Smooth muscle cell (in vitro differentiated cells): ENCODE measurements around the gene ZNF417. TPM values are rescaled to one million over a fixed set of nuclear protein-coding genes. Genes with fewer than 3 reads are reported as not detected.

Source experiments
- DNase-seq: peaks from one replicate; lab custom pipeline; 2025; ENCODE audit not compliant: unreplicated experiment; lab: John Stamatoyannopoulos, UW
- H2AFZ ChIP-seq: fragments of 200-600 bp; sonication (generic); 2 replicates; pipeline ENCODE4 v1.6.0; 2016; ENCODE audit warnings: antibody characterized with exemption, low read depth, mild to moderate bottlenecking
- H3F3A ChIP-seq: fragments of 200-600 bp; sonication (generic); 2 replicates; pipeline ENCODE4 v1.6.0; 2017; ENCODE audit warnings: antibody characterized with exemption, low read depth
- H3K27ac ChIP-seq: fragments of 200-600 bp; sonication (generic); 2 replicates; pipeline ENCODE4 v1.5.1; 2016; ENCODE audit warnings: low read depth, mild to moderate bottlenecking
- H3K27me3 ChIP-seq: fragments of 200-600 bp; sonication (generic); 2 replicates; pipeline ENCODE4 v1.6.1; 2016; ENCODE audit warnings: low read depth, mild to moderate bottlenecking
- H3K36me3 ChIP-seq: fragments of 200-600 bp; sonication (generic); 2 replicates; pipeline ENCODE4 v1.5.1; 2016; ENCODE audit warnings: low read depth
- H3K4me1 ChIP-seq: fragments of 200-600 bp; sonication (generic); 2 replicates; pipeline ENCODE4 v1.5.1; 2016; ENCODE audit warnings: low read depth
- H3K4me2 ChIP-seq: fragments of 200-600 bp; sonication (generic); 2 replicates; pipeline ENCODE4 v1.6.0; 2016; ENCODE audit warnings: mild to moderate bottlenecking
- H3K4me3 ChIP-seq: fragments of 200-600 bp; sonication (generic); 2 replicates; pipeline ENCODE4 v1.5.1; 2016; ENCODE audit warnings: mild to moderate bottlenecking
- H3K79me2 ChIP-seq: fragments of 200-600 bp; sonication (generic); 2 replicates; pipeline ENCODE4 v1.6.0; 2016; ENCODE audit warnings: low read depth, mild to moderate bottlenecking
- H3K9ac ChIP-seq: fragments of 200-600 bp; sonication (generic); 2 replicates; pipeline ENCODE4 v1.6.0; 2016; ENCODE audit warnings: low read depth
- H3K9me3 ChIP-seq: fragments of 200-600 bp; sonication (generic); replicated peaks from 2 replicates; pipeline ENCODE4 v1.5.1; 2016; ENCODE audit warnings: low read depth
- H4K20me1 ChIP-seq: fragments of 200-600 bp; sonication (generic); 2 replicates; pipeline ENCODE4 v1.6.0; 2016; ENCODE audit warnings: low read depth
- WGBS: methylation state at CpG from one replicate; pipeline ENCODE4 v1.1.7; 2016; ENCODE audit warnings: low lambda C conversion rate; 5-methylcytosine and 5-hydroxymethylcytosine counted together
- polyA plus RNA-seq: library from polyadenylated mRNA; unstranded; fragments of >200 nt; fragmentation: Nextera tagmentation; extraction: Ambion mirVana; gene quantifications from 2 replicates; pipeline ENCODE4 v1.2.1, GENCODE V29; 2016
- total RNA-seq: library from RNA; depleted of rRNA; stranded (reverse); fragments of >200 nt; gene quantifications from 2 replicates; pipeline ENCODE4 v1.2.3, GENCODE V29; 2014
- TF ChIP-seq, protein P1 (sequence below): fragments of 200-600 bp; sonication (generic); IDR thresholded peaks from 2 replicates; pipeline ENCODE4 v1.5.1; 2017; ENCODE audit warnings: borderline replicate concordance, mild to moderate bottlenecking, antibody characterized with exemption; ENCODE audit not compliant: insufficient read depth, poor library complexity, severe bottlenecking

Gene ZNF417
- total and polyA plus RNA-seq, 2 experiments from 2014 or later: 2.6 to 9.8 TPM

DNA sequence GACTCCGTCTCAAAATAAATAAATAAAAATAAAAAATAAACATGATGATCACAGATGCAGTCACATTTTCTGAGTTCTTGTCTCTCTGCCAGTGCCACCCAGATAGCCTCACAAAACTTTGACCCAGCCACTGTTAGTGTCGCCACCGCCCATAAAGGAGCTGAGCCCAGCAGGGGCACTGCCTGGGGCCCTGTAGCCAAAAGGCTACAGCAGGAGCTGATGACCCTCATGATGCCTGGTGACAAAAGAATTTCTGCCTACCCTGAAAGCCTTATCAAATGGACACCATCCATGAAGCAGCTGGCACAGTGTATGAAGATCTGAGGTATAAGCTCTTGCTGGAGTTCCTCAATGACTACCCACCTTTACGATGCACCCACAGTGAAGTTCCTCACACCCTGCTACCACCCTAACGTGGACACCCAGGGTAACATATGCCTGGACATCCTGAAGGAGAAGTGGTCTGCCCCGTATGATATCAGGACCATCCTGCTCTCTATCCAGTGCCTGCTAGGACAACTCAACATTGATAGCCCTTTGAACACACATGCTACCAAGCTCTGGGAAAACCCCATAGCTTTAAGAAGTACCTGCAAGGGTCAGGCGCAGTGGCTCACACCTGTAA lies 48.4 kb downstream of the ZNF417 start:
- Histone ChIP-seq H3K9ac (no peak overlapping the region), H3K4me3 (no peak overlapping the region), H4K20me1 (peaks cover 4% of the 10 kb centered on the region), H3K27me3 (no peaks in the 10 kb centered on the region), H3K4me1 (no peaks in the 10 kb centered on the region), H2AFZ (no peak overlapping the region), H3F3A (peaks cover 28% of the 10 kb centered on the region), H3K27ac (no peak overlapping the region), H3K9me3 (peaks cover 18% of the 10 kb centered on the region), H3K36me3 (peaks cover 51% of the 10 kb centered on the region), H3K4me2 (no peak overlapping the region), H3K79me2 (peaks cover 13% of the 10 kb centered on the region)
- no peak for DNase-seq
- 97% methylated on average over 7 of the region's 7 CpGs for WGBS
- TF ChIP-seq, protein P1, sequence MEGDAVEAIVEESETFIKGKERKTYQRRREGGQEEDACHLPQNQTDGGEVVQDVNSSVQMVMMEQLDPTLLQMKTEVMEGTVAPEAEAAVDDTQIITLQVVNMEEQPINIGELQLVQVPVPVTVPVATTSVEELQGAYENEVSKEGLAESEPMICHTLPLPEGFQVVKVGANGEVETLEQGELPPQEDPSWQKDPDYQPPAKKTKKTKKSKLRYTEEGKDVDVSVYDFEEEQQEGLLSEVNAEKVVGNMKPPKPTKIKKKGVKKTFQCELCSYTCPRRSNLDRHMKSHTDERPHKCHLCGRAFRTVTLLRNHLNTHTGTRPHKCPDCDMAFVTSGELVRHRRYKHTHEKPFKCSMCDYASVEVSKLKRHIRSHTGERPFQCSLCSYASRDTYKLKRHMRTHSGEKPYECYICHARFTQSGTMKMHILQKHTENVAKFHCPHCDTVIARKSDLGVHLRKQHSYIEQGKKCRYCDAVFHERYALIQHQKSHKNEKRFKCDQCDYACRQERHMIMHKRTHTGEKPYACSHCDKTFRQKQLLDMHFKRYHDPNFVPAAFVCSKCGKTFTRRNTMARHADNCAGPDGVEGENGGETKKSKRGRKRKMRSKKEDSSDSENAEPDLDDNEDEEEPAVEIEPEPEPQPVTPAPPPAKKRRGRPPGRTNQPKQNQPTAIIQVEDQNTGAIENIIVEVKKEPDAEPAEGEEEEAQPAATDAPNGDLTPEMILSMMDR: no peak

Other genes with a start within 250 kb of the ZNF417 start
- 0.27 TPM in 1 of 2 replicates, not detected in the other for gene ZSCAN4, start 247.7 kb downstream of the ZNF417 start, total RNA-seq
- gene ZSCAN4, start 247.7 kb downstream of the ZNF417 start, polyA plus RNA-seq: 0.38 TPM in 1 of 2 replicates, not detected in the other
- 8.2 and 11.1 TPM in 2 replicates for gene ZNF551, start 234.6 kb downstream of the ZNF417 start, total RNA-seq
- gene ZNF551, start 234.6 kb downstream of the ZNF417 start, polyA plus RNA-seq: 1.1 and 1.6 TPM in 2 replicates
- gene ZNF154, start 207.4 kb downstream of the ZNF417 start, total RNA-seq: 7.3 and 9.6 TPM in 2 replicates
- 3.3 and 8.1 TPM in 2 replicates for gene ZNF154, start 207.4 kb downstream of the ZNF417 start, polyA plus RNA-seq
- 4.7 and 7.0 TPM in 2 replicates for gene ZNF671, start 189.0 kb downstream of the ZNF417 start, total RNA-seq
- 5.2 and 5.5 TPM in 2 replicates for gene ZNF671, start 189.0 kb downstream of the ZNF417 start, polyA plus RNA-seq
- gene ZNF776, start 169.8 kb downstream of the ZNF417 start, total RNA-seq: 12.7 and 13.6 TPM in 2 replicates
- 4.4 and 8.9 TPM in 2 replicates for gene ZNF776, start 169.8 kb downstream of the ZNF417 start, polyA plus RNA-seq
- 8.2 and 20.3 TPM in 2 replicates for gene ZNF586, start 146.9 kb downstream of the ZNF417 start, total RNA-seq
- gene ZNF586, start 146.9 kb downstream of the ZNF417 start, polyA plus RNA-seq: 3.2 and 4.1 TPM in 2 replicates
- 2.8 and 6.7 TPM in 2 replicates for gene ZNF552, start 101.7 kb downstream of the ZNF417 start, total RNA-seq
- gene ZNF552, start 101.7 kb downstream of the ZNF417 start, polyA plus RNA-seq: 1.9 and 6.4 TPM in 2 replicates
- 6.7 and 8.0 TPM in 2 replicates for gene ZNF587B, start 86.3 kb downstream of the ZNF417 start, total RNA-seq
- 1.2 and 4.3 TPM in 2 replicates for gene ZNF587B, start 86.3 kb downstream of the ZNF417 start, polyA plus RNA-seq
- 13.9 and 22.8 TPM in 2 replicates for gene ZNF587, start 66.7 kb downstream of the ZNF417 start, total RNA-seq
- 3.9 and 8.5 TPM in 2 replicates for gene ZNF587, start 66.7 kb downstream of the ZNF417 start, polyA plus RNA-seq
- 9.6 and 16.7 TPM in 2 replicates for gene ZNF814, start 27.6 kb downstream of the ZNF417 start, total RNA-seq
- gene ZNF814, start 27.6 kb downstream of the ZNF417 start, polyA plus RNA-seq: 9.7 and 13.5 TPM in 2 replicates
- 7.5 and 10.2 TPM in 2 replicates for gene ZNF418, start 18.8 kb upstream of the ZNF417 start, total RNA-seq
- 1.6 and 1.8 TPM in 2 replicates for gene ZNF418, start 18.8 kb upstream of the ZNF417 start, polyA plus RNA-seq
- 4.5 and 10.3 TPM in 2 replicates for gene ZNF256, start 31.1 kb upstream of the ZNF417 start, total RNA-seq
- gene ZNF256, start 31.1 kb upstream of the ZNF417 start, polyA plus RNA-seq: 3.2 and 4.0 TPM in 2 replicates
- gene C19orf18, start 57.9 kb upstream of the ZNF417 start, total RNA-seq: 0.67 TPM in 1 of 2 replicates, not detected in the other
- gene C19orf18, start 57.9 kb upstream of the ZNF417 start, polyA plus RNA-seq: 2.0 and 2.1 TPM in 2 replicates
- 15.7 and 18.6 TPM in 2 replicates for gene ZNF606, start 86.2 kb upstream of the ZNF417 start, total RNA-seq
- gene ZNF606, start 86.2 kb upstream of the ZNF417 start, polyA plus RNA-seq: 5.2 and 8.6 TPM in 2 replicates
- gene ZSCAN1, start 117.4 kb upstream of the ZNF417 start, total RNA-seq: 1.8 TPM in 1 of 2 replicates, not detected in the other
- 0.94 and 1.4 TPM in 2 replicates for gene ZSCAN1, start 117.4 kb upstream of the ZNF417 start, polyA plus RNA-seq
- gene ZNF135, start 142.7 kb upstream of the ZNF417 start, total RNA-seq: 3.7 and 4.8 TPM in 2 replicates
- 3.2 and 3.6 TPM in 2 replicates for gene ZNF135, start 142.7 kb upstream of the ZNF417 start, polyA plus RNA-seq
- gene ZSCAN18, start 181.6 kb upstream of the ZNF417 start, total RNA-seq: 32.9 and 34.6 TPM in 2 replicates
- 54.6 and 66.5 TPM in 2 replicates for gene ZSCAN18, start 181.6 kb upstream of the ZNF417 start, polyA plus RNA-seq
- 14.3 and 22.3 TPM in 2 replicates for gene ZNF329, start 234.2 kb upstream of the ZNF417 start, total RNA-seq
- gene ZNF329, start 234.2 kb upstream of the ZNF417 start, polyA plus RNA-seq: 2.3 and 4.4 TPM in 2 replicates